ENCODE data around the gene DCDC2C.
"Not testable (repeated sequence)": the region's sequence is repeated elsewhere in the genome, so short reads cannot be mapped to it uniquely, and the experiment has no call there.

The DCDC2C gene

DNA sequence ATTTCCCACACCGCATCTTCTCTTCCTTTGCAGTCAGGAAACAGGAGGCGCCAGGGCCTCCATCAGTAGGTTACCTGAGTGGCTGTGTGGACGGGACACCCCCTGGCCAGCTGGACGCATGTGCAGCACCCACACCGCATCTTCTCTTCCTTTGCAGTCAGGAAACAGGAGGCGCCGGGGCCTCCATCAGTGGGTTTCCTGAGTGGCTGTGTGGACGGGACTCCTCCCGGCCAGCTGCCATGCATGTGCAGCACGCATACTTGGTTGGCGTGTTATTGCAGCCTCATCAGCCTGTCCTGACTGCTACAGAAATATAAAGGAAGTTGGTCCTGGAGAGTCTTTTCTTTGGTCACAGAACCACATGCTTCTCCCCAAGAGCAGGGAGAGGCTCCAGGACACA is 74.6 kb downstream of the DCDC2C start:
- no peak for DNase-seq (ENCODE audit: low spot score)

DNA sequence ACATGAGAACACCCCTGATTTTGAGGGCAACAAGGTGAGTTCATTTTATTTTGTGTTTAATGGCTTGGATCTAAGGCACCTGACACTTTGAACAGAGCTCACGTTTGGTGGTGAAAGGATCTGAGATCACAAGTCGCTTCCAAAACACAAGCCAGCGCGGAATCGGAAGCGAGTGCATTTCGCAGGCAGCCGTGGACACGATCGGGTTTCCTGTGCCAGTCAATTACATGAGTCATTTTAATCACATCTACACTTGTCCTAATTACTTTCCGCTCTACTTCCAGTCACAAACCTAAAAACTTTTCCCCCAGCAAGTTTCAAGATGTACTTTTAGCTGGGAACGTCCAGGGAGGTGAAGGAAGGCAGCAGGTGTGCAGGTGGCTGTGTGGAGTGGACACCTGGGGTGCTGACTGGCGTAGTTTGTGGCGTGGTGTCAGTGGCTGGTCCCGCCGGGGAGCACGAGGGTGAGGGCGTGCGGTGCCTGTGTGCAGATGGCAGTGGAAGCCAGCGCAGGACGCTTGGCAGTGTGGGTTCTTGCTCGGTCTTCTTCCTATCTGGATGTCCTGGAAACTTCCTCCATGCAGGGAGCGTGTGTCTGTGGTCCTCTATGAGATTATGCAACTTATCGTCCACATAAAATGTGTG is 75.6 kb downstream of the DCDC2C start:
- no peak for DNase-seq (ENCODE audit: low spot score)

DNA sequence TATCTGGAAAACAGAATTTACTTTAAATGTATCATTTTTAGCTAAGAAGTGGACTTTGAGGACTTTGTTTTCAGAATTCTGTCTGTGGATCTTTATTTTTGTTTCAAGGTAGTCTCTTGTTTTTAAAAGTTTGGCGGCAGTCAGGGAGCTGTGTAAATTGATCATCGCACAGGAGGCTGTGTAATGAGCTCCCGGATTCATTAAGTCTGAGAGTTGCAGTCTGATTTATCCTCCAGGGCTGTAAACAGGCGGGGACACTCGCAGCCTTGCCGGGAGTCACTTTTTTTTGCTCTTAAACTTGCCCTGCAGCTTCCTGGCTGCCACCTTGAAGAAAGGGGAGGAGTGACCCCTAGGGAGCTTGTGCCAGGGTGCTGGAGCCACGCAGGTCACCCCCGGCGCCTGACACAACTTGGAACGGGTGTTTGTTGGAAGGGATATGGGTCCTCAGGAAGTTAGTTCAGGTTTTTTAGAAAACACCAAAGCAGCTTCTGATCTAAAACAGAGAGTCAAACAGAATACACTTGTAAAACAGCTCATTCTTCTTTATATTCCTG is 76.2 kb downstream of the DCDC2C start:
- no peak for DNase-seq (ENCODE audit: low spot score)

DNA sequence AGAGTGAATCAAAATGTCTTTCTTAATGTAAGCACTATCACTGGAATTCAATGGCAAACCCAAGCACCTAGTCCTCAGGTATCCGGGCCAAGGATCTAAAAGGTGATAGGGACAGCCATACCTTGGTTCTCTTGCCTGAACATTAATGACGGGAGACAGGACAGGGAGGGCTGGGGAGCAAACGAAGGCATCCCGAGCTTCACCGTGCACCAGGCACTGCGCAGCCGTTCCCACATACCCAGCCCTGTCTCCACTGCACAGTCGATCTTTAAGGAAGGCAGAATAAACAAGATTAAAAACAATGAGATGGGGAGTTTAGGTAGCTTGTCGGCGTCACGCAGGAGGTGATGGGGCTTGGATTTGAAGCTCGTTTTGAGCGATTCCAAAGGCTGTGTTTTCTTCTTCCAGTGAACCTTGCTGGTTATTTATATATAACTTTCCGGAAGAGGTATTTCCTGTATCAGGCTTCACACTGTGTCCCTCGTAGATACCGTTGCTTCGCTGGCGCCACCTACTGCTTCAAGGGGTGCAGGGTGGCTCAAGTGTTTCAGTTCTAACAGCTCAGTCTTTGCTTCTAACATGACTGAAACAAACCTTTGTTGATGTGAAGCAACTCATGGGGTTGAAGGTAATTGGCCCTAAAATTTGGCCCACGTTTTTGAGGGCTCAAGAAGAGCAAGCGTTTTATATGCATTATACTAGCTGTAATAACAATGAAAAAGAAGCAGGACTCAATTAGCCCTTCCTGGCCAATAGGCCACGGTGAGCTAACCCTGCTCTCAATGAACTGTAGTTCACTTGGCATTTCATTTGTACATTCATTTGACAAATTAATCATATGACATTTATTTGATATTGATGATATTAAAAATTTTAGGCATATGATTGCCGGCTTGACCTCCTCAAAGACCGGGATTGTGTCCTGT is 77.4 kb downstream of the DCDC2C start:
- peak; percentile 67 for DNase-seq (ENCODE audit: low spot score)

DNA sequence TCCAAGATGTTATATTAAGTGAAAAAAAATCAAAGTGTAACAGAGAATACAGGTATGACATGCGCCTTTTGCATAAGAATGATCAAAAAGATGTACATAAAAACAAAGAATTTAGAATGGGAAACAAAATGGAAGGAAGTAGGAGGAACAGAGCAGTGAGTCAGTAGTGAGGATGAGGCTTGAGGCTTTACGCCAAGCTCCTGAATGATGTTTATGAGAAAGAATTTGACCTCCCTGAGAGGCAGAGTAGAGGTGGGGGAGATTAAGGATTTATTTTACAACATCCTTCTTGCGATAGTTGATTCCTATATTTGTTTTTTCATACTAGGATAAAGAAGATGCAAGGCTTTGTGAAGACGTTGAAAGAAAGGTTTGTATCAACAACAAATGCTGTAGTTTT is 81.4 kb downstream of the DCDC2C start:
- DNase-seq (ENCODE audit: low spot score), result peak; percentile 65

DNA sequence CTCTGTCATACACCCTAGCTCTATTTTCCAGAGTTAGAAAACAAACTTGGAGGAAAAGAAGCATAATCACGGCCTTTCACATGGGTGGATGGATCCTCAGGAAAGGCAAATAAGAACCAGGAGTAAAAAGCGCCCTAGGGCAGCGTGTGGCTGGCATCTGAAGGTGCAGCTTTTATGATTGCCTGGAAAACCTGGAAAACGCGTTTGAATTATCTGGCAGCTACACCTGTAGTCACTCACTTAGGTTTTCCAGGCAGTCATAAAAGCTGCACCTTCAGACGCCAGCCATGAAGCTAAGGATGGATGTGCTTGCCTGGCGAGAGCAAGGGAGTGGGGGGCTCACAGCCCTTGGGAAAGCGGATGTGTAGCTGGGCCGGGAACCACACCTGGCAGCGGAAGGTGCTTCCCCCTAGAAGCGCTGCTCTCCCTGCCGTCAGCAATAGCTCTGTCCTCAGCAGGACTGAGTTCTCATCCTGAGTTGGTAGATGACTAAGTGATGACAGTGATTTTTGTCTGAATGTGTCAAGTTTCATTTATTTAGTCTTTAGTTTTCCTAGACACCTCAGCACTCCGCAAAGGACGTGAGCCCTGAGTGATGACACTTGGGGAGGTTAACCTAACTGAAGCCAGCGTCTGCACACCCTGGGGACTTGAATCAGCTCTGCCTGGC is 82.0 kb downstream of the DCDC2C start:
- DNase-seq (ENCODE audit: low spot score), result peak; percentile 21

DNA sequence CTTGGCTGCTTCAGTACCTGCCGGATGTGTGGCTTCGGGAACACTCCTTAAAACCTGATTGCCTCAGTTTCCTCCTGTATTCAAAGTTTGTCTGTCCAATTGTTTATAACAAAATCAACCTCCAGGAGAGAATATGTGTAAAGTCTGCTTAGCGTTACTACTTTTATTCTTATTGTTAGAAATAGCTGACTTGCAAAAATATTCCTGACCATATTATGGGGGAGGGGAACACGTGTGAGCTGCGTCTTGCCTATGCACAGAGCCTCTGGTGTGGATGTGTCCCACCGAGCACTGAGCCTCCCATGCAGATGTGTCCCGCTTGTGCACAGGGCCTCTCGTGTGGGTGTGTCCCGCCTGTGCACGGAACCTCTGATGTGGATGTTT is 82.5 kb downstream of the DCDC2C start:
- DNase-seq (ENCODE audit: low spot score), result no peak

DNA sequence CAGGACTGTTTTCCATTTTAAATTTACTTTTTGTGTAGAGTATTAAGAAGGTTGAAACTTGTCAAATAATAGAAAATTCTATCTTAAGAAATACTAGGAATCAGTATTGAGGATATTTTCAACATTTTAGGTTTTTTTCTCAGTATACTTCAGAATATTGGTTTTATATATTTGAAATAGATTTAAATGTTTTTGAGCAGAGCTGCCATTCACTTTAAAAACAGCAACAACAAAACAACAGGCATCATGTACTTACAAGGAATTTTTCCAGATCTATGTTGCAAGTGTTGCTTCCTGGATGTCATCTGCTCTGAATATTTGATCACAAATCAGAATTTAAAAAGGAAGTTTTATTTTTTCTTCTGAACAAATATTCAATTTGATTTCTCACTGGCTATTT is 84.4 kb downstream of the DCDC2C start:
- DNase-seq (ENCODE audit: low spot score), result no peak

DNA sequence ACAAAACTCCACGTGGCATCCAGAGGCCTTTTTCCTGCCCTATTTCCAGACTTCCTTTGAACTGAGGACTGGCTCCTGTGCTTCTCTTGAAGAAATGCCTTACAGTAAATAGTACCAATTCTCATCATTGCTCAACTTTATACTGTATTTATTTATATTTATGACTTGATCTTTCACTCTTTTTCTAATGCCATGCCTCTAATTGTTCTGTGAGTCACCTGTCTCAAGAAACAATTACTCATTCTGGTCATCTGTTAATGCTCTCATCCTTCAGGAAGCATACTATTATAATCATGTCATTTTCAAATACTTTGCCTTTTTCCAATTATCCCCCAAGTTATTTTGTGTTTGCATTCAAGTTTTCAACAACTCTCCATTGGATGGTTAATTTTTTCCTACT is 85.9 kb downstream of the DCDC2C start:
- peak; percentile 30 for DNase-seq (ENCODE audit: low spot score)

DNA sequence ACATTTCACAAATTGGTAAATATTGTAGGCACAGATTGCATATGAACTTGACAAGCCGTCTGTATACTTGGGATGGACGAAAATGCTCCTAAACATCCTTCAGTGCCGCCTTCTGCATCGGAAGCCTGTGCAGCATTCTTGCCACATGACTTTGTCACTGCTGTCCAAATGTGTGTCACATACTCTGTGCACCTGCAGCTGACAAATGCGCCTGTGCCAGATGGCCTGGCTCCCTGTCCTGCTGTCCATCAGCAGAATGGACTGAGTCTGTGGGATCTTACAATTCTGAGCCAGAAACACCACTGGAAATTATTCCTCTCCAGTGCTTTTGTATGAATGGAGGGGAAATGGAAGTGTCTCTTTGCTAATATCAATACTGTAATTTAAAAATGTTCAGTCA is 89.9 kb downstream of the DCDC2C start:
- DNase-seq (ENCODE audit: low spot score), result no peak

DNA sequence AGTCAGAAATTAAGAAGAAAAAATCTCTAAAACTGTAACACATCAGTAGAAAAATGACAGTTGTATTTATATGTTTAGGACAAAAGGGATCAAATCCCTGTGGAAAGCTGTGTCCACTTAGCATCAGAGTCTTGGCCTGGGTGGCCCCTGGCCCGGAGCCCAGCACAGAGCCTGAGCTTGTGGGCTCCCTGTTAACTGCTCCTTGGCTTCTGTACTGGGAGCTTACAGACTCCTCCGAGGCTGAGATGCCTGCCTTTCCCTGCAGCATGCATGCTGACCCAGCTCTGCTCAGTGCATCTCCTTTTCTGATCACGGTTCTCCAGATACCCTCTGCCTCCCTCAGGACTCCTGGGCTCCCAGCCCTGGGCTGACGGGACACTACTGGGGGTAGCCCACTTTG is 98.1 kb downstream of the DCDC2C start:
- DNase-seq (ENCODE audit: low spot score), result no peak

DNA sequence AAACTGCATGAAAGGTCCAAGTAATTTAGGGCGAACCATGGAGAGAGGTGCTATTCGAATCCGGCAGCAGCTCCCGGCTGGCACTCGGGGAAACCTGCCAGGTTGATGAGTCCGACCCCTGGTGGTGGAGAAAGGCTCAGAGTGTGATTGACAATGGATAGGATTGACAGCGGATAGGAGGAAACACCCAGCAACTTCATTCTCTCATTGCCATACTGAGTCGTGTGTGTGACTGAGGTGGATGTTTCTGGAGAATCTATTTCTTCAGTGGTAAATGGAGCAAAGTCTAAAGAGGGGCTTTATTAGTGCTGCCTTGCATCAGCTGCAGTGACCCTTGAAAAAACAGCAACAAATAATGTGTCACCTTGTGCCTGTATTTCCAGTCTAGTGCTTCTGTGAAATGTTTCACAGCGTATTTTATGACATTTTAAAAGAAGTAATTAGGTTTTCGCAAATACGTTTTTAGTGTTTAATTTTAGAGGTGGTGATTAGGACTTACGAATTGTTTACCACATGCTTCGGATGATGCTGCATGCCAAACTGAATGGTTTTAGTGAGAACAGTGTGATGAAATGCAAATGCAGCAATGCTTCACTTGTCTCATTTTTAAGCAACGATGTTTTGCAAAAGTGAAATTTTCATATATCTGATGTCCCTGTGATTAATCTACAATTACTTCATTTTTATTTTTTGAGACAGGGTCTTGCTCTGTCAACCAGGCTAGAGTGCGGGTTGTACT is 102.0 kb downstream of the DCDC2C start:
- DNase-seq (ENCODE audit: low spot score), result no peak

DNA sequence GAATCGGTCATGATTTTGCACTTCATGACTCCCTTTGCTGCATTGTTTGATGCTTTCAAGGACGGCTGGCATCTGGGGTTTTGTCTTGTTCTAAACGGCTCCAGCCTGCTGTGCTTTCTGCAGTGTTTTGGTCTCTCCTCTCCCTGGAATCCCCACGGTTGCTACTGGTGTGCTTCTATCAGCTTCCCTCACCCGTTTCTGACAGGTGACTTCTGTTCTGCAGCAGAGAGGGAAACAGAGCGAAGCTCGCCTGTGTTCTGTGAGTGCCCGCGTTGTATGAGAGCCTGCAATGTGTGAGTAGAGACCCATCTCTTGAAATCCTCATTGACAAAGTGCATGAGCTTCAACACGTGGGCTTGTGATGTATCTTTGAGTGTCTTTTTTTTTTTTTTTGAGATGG is 102.8 kb downstream of the DCDC2C start:
- no peak for DNase-seq (ENCODE audit: low spot score)

DNA sequence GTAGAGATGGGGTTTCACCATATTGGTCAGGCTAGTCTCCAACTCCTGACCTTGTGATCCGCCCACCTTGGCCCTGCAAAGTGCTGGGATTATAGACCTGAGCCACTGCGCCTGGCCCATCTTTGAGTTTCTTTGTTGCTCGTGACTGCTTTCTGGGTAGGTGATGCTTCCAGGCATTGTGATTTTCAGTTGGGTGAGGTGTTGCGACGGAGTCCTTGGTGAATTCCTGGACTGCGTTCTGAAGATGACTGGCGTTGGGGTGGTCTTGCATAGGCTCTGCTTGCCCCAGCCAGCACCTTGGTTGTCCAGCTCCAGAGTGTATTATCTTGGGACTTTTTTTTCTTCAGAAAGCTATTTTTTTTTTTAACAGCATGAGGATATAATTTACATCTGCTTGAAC is 103.4 kb downstream of the DCDC2C start:
- no peak for DNase-seq (ENCODE audit: low spot score)

DNA sequence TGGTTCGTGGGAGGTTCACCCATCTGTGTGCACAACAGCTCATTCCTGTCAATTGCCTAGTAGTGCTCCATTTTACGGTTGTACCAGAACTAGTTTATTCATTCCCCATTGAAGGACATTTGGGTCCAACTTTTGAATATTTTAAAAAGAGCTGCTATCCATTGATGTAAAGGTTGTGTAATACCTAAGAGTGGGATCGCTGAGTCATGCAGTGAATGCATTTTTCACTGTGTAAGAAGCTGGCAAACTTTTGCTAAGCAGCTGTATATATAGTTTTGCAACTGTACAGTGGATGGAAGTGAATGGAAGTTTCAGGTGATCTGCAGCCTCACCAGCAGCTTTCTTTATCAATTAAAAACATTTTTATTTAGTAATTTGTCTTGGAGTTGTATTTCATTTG is 104.5 kb downstream of the DCDC2C start:
- no peak for DNase-seq (ENCODE audit: low spot score)

DNA sequence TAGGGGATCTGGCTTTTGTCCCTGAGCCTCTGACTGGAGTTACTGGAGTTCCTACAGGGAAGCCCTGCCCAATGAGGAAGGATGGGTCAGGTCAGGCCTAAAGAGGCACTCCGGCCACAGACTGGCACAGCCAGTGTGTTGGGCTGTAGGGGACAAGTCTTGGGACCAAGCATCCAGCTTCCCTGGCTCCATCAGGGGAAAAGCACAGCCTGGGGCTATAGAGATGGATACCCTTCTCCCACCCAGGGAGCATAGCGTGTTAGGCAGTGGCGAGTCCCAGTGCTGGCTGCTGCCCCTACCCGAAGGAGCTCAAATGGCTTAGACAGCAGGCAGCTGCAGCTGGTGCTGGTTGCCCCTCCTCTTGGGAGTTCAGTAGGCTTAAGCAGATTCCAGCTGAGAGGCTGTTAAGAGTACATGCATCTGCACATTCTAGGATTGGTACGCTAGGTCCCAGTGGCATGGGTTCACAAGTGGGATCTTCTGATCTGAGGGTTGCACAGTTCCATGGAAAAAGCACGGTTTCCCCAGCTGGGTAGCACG is 111.4 kb downstream of the DCDC2C start:
- no peak for DNase-seq (ENCODE audit: low spot score)

DNA sequence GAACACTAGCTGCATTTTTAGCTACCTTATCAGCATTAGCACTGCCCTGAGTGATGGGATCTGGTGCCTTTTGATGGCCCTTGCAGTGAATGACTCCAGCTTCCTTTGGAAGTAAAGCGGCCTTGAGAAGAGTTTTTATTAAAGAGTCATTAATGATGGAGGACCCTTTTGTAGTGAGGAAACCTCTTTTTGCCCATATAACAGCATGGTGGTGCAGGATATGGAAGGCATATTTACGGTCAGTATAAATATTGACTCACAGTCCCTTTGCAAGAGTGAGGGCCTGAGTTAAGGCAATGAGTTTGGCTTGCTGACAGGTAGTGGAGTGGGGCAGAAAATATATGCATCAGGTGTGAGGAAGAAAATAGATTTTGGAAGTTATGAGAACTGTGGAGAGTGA is 113.8 kb downstream of the DCDC2C start:
- DNase-seq (ENCODE audit: low spot score), result not testable (repeated sequence)

DNA sequence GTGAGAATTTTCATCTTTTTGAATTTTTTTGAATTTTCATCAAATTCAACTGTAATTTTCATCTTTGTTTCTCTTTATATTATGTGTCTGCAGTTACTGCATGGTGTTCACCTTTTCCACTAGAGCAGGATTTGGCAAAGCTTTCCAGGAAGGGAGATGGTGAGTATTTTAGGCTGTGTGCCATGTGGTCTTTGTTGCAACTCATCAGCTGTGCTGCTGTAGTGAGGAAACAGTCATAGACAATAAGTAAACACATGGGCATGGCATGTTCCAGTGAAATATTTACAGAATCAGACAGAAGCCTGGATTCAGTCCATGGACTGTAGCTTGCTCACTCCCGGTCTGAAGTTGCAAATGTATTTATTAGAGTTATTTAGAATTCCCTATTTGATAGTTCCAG is 120.4 kb downstream of the DCDC2C start:
- no peak for DNase-seq (ENCODE audit: low spot score)

DNA sequence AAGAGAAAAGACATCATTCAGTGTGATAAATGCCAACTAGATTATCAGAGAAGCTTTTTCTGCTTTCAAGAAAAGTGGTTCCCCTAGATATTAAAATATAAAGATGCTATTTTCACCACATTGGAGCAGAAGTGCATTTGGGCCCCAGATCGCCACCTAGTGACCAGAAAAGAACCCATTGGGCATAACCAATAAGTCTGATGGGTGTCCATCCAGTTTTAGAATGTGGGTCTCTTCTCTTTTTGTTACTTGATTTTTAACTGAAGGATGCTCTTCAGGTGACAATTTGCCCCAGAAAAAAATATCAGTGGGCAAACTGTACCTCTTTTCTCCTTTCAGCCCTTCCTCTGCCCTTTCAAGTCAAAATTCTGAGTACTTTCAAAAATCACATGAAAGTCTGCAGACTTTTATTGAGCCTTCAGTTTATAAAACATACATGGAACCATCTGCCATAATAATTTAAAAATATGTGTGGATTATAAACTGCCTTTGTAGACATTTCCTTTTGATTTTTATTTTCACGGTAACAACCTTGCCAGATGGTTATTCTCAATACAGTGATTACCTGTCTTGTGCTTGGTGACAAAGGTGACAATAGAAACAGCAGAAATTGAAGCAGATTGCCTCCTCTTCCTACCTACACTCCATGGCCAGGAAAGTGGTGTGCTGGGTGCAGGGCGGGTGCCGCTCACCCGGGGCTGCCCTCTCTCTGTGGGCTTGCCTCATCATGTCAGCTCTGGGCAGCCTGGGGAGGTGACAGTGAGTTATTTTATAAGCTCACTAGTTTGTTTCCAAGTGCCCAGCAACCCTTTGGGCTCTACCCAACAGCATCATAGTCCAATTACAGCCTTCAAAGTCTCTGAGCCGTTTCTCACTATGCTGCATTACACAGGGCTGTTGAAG is 124.5 kb downstream of the DCDC2C start:
- peak; percentile 77 for DNase-seq (ENCODE audit: low spot score)

DNA sequence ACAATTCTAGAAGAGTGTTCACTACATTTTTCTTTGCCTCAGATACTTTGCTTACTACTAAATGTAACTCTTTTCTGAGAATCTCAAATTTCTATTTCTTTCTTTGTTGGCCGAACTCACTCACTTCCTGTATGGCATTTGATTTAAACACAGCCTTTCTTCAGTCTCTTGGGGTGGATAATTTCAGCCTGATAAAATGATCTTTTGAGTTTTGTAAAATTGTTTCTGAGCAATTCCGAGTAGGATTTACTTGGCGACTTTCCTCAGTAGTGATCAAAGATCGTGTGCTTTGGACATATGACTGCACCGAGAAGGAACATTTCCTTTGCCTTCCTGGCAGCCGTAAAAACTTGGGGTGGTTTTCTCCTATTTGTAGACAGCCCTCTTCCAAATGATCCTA is 127.4 kb downstream of the DCDC2C start:
- DNase-seq (ENCODE audit: low spot score), result no peak

DNA sequence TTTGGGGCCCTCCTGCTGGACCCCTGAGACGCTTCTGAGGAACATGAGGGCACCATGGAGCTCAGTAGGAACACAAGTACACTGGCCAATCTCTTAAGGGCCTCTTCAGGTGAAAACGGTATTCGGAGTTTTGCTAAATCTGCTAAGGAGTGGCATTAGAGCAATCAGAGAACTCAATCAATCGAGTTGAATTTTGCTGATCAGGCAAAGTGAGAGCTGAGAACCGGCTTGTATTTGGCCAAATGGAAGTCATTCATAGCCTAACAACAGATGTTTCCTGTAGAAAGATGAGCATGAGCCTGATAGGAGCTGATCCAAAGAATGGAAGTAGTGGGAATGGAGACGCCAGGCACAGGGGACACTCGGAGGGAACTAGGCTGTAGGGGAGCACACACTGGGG is 133.7 kb downstream of the DCDC2C start:
- DNase-seq (ENCODE audit: low spot score), result no peak

Measured in GM03348 (cell line).